ENCODE data around the gene IL11.
"Not testable (repeated sequence)": the region's sequence is repeated elsewhere in the genome, so short reads cannot be mapped to it uniquely, and the experiment has no call there.

Gene IL11

DNA sequence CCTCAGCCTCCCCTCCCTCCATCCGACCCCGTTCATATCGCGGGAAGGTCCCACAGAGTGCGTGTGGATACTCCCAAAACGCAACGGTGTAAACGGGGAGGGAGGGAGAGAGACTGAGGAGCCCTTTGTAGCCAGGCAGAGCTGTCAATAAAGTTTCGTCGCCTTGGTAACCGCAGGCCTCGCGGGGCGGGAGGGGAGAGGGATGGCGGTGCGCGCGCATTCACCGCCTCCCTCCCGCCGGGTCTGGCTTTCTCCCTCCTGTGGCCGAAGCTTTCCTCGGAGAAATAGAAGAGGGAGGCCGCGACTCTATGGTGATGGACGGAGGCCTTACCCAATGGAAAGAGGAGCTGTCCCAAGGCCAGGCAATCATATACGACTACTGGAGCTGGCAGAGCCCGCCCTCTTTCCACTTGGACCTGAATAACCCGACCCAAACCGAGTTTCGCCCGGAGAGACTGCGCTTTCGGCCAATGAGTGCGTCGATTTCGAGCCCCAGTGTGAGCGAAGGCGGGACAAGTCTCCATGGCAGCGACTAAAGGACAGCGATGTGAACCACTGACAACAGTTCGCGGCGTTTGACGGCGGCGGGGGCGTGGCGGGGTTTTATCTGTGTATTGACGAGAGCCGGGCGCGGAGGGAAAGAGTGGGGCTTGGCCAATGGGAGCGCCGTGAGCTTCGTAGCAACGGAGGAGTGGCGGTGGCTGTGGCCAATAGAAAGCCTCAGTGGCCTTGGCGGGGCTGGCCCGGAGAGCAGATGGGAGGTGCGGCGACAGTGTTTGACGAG, 31.0 kb downstream of the IL11 start, which contains the start of gene KMT5C:
Gene KMT5C, plus strand, starts transcription at position 772 of the 784 bp plus-strand sequence. CDS start 2,061 bp downstream, outside the sequence.
- no peak for TF ChIP-seq Cebpa-rat (IDR thresholded peaks at IDR 0.05)
- Histone ChIP-seq H4K20me1 (peaks cover 13% of the 10 kb centered on the region), H3K4me1 (peaks cover 40% of the 10 kb centered on the region), H3K4me3 (peak within 1 kb of the TSS; percentile 84), H3K9ac (peak within 1 kb of the TSS; percentile 89), H3K36me3 (peaks cover 29% of the 10 kb centered on the region), H3K9me3 (no peaks in the 10 kb centered on the region), H3K27ac (peak within 1 kb of the TSS; percentile 92), H3K4me2 (peak within 1 kb of the TSS; percentile 99), H3K27me3 (no peaks in the 10 kb centered on the region)

DNA sequence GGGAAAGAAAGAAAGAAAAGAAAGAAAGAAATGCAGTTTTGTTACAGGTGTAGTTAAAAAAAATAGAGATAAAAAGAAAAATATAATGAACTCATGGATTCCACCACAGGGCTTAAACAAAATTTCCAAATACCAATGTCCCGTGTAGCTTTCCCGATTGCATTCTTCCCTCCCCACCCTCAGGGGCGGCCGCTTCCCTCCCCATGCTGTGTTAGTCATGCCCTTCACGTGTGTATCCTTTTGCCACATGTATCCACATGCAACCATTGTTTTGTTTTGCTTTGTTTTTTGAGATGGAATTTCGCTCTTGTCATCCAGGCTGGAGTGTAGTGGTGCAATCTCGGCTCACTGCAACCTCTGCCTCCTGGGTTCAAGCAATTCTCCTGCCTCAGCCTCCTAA, 34.2 kb downstream of the IL11 start:
- Histone ChIP-seq H3K9me3 (no peaks in the 10 kb centered on the region), H3K9ac (no peak overlapping the region), H3K27ac (no peak overlapping the region), H3K27me3 (no peaks in the 10 kb centered on the region), H4K20me1 (no peaks in the 10 kb centered on the region), H3K36me3 (no peaks in the 10 kb centered on the region), H3K4me1 (peaks cover 9% of the 10 kb centered on the region), H3K4me3 (no peak overlapping the region), H3K4me2 (no peak overlapping the region)
- no peak for TF ChIP-seq Cebpa-rat (IDR thresholded peaks at IDR 0.05)

DNA sequence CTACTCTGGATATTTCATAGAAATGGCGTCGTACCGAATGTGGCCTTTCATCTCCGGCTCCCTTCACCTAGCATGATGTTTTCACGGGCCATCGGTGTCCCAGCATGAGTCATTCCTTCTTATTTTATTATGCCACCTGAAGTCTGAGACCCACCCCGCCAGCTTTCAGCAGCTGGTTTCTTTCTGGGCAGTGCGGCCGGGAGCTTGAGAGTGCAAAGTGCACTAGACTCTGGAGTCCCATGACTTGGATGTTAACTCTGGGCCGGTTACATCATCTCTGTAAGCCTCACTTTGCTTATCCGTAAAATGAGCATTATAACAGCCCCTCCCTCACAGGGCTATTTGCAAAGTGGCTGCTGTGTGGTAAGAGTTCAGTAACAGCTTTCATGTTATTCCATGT, 36.4 kb downstream of the IL11 start:
- no peaks in the 10 kb centered on the region for H3K36me3 ChIP-seq
- H3K27ac ChIP-seq = no peak overlapping the region
- no peak overlapping the region for H3K9ac ChIP-seq
- H4K20me1 ChIP-seq = no peaks in the 10 kb centered on the region
- no peak for TF ChIP-seq Cebpa-rat (IDR thresholded peaks at IDR 0.05)
- H3K27me3 ChIP-seq = no peaks in the 10 kb centered on the region
- no peak overlapping the region for H3K4me3 ChIP-seq
- no peak overlapping the region for H3K4me2 ChIP-seq
- H3K4me1 ChIP-seq = peaks cover 9% of the 10 kb centered on the region
- no peaks in the 10 kb centered on the region for H3K9me3 ChIP-seq

DNA sequence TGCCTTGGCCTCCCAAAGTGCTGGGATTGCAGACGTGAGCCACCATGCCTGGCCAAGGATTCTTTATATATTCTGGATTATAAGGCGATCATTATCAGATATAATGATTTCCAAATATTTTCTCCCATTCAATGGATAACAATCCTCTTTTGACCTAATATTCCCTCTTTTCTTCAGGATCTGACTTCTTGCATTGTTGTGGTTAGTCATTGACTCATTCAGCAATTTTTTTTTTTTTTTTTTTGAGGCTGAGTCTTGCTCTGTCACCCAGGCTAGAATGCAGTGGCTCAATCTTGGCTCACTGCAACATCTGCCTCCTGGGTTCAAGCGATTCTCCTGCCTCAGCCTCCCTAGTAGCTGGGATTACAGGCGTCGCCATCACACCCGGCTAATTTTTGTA, 40.5 kb downstream of the IL11 start:
- H3K27ac ChIP-seq, H4K20me1 ChIP-seq, H3K9ac ChIP-seq, H3K9me3 ChIP-seq, H3K4me2 ChIP-seq, H3K27me3 ChIP-seq, H3K36me3 ChIP-seq, H3K4me3 ChIP-seq: not testable (repeated sequence)
- H3K4me1 ChIP-seq = peaks cover 21% of the 10 kb centered on the region

DNA sequence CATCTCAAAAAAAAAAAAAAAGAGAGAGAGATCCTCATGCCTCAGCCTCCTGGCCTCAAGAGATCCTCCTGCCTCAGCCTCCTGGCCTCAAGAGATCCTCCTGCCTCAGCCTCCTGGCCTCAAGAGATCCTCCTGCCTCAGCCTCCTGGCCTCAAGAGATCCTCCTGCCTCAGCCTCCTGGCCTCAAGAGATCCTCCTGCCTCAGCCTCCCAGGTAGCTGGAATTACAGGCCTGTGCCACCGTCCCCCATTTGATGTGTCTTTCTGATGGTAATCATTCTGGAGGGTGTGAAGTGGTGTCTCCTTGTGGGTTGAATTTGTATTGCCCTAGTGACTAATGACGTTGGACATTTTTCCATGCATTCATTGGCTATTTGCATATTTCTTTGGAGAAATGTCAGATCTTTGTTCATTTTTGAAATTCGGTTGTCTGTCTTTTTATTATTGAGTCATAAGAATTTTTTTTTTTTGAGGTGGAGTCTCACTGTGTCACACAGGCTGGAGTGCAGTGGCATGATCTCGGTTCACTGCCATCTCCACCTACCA, 41.4 kb downstream of the IL11 start:
- H3K4me3 ChIP-seq, H3K36me3 ChIP-seq, H3K9me3 ChIP-seq, H3K9ac ChIP-seq, H4K20me1 ChIP-seq, H3K27me3 ChIP-seq, H3K4me2 ChIP-seq, H3K27ac ChIP-seq: not testable (repeated sequence)
- H3K4me1 ChIP-seq = peaks cover 31% of the 10 kb centered on the region

DNA sequence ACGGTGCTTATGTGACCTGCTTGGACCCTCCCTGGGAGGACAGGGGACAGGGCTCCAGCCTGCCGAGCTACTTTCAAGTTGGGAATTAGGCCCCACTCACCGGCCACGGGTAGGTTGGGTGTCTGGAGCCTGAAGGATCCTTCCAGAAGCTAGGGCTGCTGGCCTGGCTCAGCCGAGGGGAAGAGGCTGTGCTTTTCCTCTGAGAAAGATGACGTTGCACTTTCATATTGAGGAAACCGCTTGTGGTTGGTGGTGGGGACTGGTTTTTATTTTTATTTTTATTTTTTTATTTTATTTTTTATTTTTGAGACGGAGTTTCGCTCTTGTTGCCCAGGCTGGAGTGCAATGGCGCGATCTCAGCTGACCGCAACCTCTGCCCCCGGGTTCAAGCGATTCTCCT, 45.1 kb downstream of the IL11 start, which contains the start of gene TMEM150B:
Gene TMEM150B, minus strand, starts transcription at position 170 of the 400 bp plus-strand sequence. CDS start 4,305 bp downstream, outside the sequence.
- Histone ChIP-seq H3K9ac (peak within 1 kb of the TSS; percentile 63; the same call in 1 of the 2 replicates), H3K4me3 (peak within 1 kb of the TSS; percentile 38; the same call in 1 of the 2 replicates)
- no peak for TF ChIP-seq Cebpa-rat (IDR thresholded peaks at IDR 0.05)

DNA sequence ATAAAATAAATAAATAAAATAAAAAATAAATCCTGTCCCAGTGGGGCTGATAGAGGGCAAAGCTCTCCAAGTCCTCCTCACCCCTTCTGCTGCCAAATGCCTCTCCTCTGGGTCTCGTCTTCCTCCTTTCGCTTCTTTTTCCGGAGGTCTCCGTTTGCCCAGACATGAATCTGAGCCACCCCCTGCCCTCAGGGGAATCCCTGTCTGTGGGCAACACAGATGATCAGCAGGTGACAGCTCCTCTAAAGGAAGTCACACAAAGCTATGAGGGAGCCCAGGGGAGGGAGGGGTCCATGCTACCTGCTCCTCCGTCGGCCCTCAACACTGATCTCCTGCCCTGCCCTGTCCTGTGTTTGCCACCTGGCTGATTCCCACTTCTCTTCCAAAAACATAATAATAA, 45.6 kb downstream of the IL11 start:
- Histone ChIP-seq H3K4me1 (peaks cover 61% of the 10 kb centered on the region), H3K4me2 (peak overlapping the region; percentile 89), H3K4me3 (peak overlapping the region; percentile 38; the same call in 1 of the 2 replicates), H3K27me3 (no peaks in the 10 kb centered on the region), H3K27ac (peak overlapping the region; percentile 73), H4K20me1 (no peaks in the 10 kb centered on the region), H3K36me3 (no peaks in the 10 kb centered on the region), H3K9ac (peak overlapping the region; percentile 63; the same call in 1 of the 2 replicates), H3K9me3 (no peaks in the 10 kb centered on the region)
- no peak for TF ChIP-seq Cebpa-rat (IDR thresholded peaks at IDR 0.05)

More for the DNA sequence above, 45.1 kb downstream of the IL11 start, which contains the start of gene TMEM150B:
- Histone ChIP-seq H3K36me3 (no peaks in the 10 kb centered on the region), H3K27ac (peak within 1 kb of the TSS; percentile 73), H3K4me2 (peak within 1 kb of the TSS; percentile 89), H3K9me3 (no peaks in the 10 kb centered on the region), H4K20me1 (no peaks in the 10 kb centered on the region), H3K4me1 (peaks cover 61% of the 10 kb centered on the region), H3K27me3 (no peaks in the 10 kb centered on the region)

DNA sequence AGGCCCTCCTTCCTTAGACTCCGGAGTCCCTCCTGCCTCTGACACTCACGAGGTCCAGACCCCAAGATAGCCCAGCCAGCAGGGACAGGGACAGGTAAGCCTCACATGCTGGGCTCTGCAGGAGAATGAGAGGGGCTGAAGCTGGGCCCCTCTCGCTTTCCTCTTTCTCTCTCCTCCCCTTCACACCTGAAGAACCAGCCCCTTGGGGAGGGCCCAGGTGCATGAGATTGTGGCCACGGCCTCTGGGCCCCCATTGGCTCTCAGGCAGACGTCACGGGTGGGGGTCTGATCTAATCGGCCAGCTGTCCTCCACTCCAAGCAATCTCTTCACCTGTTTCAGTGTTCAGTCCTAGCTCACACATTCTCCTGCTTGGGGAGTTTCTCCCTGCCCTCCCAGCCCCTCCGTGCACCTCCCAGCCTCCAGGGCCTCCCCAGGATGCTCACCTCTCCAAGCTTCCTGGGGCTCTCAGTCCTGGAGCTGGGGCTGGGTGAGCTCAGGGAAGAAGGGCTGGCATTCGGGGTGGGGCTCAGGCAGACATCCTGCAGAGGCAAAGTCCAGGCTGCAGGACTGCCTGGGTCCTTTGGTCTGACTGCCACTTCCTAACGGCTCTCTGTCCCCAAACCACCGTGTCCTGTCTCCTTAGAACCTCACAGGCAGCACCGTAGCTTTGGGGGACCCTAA, 47.9 kb downstream of the IL11 start:
- H3K27me3 ChIP-seq = no peaks in the 10 kb centered on the region
- TF ChIP-seq Cebpa-rat (IDR thresholded peaks at IDR 0.05) = no peak
- H3K4me3 ChIP-seq = no peak overlapping the region
- no peak overlapping the region for H3K27ac ChIP-seq
- H3K9me3 ChIP-seq = no peaks in the 10 kb centered on the region
- no peak overlapping the region for H3K9ac ChIP-seq
- peaks cover 61% of the 10 kb centered on the region for H3K4me1 ChIP-seq
- no peaks in the 10 kb centered on the region for H3K36me3 ChIP-seq
- no peaks in the 10 kb centered on the region for H4K20me1 ChIP-seq
- H3K4me2 ChIP-seq = peak overlapping the region; percentile 54

DNA sequence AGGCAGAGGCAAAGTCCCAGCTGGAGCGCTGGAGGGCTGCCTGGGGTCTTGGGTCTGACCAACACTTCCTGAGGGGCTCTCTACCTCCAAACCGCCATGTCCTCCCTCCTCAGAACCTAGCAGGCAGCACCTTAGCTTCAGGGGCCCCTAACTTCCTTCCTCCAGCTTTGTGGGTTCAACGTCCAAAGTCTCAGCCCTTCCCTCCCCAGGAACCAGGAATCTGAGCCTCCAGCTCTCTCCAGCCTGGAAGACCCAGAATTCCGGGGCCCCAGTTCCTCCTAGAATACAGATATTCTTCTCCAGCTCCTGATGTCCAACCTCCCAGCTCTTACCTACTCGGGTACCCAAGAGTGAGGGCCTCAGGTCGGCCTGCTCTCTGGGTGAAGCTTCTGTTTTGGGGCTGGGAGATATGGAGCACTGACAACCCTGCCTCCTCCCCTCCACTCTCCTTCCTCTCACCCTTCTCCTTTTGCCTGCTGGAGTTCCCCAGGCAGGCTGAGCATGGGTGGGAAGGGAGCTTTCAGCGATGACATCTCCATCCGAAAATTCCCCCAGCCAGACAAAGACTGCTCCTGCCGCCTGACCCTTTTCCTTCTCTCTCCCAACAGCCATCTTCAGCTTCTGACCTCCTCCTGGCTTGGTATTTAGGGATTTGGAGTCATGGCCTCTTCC, 48.7 kb downstream of the IL11 start:
- no peaks in the 10 kb centered on the region for H3K27me3 ChIP-seq
- no peaks in the 10 kb centered on the region for H3K9me3 ChIP-seq
- no peak overlapping the region for H3K4me3 ChIP-seq
- H3K4me1 ChIP-seq = peaks cover 58% of the 10 kb centered on the region
- H3K4me2 ChIP-seq = peak overlapping the region; percentile 54
- H3K9ac ChIP-seq = no peak overlapping the region
- no peaks in the 10 kb centered on the region for H4K20me1 ChIP-seq
- H3K27ac ChIP-seq = 0 out of 2 replicates have a peak overlapping the region, but pooled peaks have one; percentile 34
- no peak for TF ChIP-seq Cebpa-rat (IDR thresholded peaks at IDR 0.05)
- H3K36me3 ChIP-seq = no peaks in the 10 kb centered on the region
